ENCODE results near the gene DSP.

Gene DSP

GRCh38 chr6:7535498-7535897 is 6.0 kb upstream of the DSP start:
- DNase-seq (ENCODE audit: low read depth) = no peak

- DNase-seq (ENCODE audit: low read depth) = no peak
Measured at GRCh38 chr6:7537565-7538174, 3.8 kb upstream of the DSP start.

GRCh38 chr6:7538484-7538883 is 3.0 kb upstream of the DSP start:
- DNase-seq (ENCODE audit: low read depth) = no peak

- DNase-seq (ENCODE audit: low read depth) = no peak
Measured at GRCh38 chr6:7540595-7540994, 876 bp upstream of the DSP start.

- DNase-seq (ENCODE audit: low read depth) = no peak
Measured at GRCh38 chr6:7542065-7542873, 798 bp downstream of the DSP start.

GRCh38 chr6:7542874-7543624 is 1.6 kb downstream of the DSP start:
- no peak for DNase-seq (ENCODE audit: low read depth)

- no peak for DNase-seq (ENCODE audit: low read depth)
Measured at GRCh38 chr6:7543789-7544424, 2.4 kb downstream of the DSP start.

GRCh38 chr6:7544597-7544996 is 3.1 kb downstream of the DSP start:
- no peak for DNase-seq (ENCODE audit: low read depth)

- DNase-seq (ENCODE audit: low read depth) = no peak
Measured at GRCh38 chr6:7545316-7546019, 4.0 kb downstream of the DSP start.

- no peak for DNase-seq (ENCODE audit: low read depth)
Measured at GRCh38 chr6:7546020-7546369, 4.5 kb downstream of the DSP start.

GRCh38 chr6:7546383-7546782 is 4.9 kb downstream of the DSP start:
- DNase-seq (ENCODE audit: low read depth) = no peak

- DNase-seq (ENCODE audit: low read depth) = no peak
Measured at GRCh38 chr6:7546896-7547295, 5.4 kb downstream of the DSP start.

- DNase-seq (ENCODE audit: low read depth) = no peak
Measured at GRCh38 chr6:7547315-7547714, 5.8 kb downstream of the DSP start.

GRCh38 chr6:7550433-7550801 is 8.9 kb downstream of the DSP start:
- DNase-seq (ENCODE audit: low read depth) = no peak

GRCh38 chr6:7554533-7555275 is 13.2 kb downstream of the DSP start:
- no peak for DNase-seq (ENCODE audit: low read depth)

- no peak for DNase-seq (ENCODE audit: low read depth)
Measured at GRCh38 chr6:7555671-7556070, 14.2 kb downstream of the DSP start.

- DNase-seq (ENCODE audit: low read depth) = no peak
Measured at GRCh38 chr6:7556394-7557106, 15.1 kb downstream of the DSP start.

GRCh38 chr6:7557652-7558051 is 16.2 kb downstream of the DSP start:
- DNase-seq (ENCODE audit: low read depth) = no peak

- no peak for DNase-seq (ENCODE audit: low read depth)
Measured at GRCh38 chr6:7558781-7559180, 17.3 kb downstream of the DSP start.

- no peak for DNase-seq (ENCODE audit: low read depth)
Measured at GRCh38 chr6:7559196-7559595, 17.7 kb downstream of the DSP start.
